ENCODE results near the gene DUSP1.

DUSP1 gene

GRCh38 chr5:172768098-172768572, 2.9 kb downstream of the DUSP1 start:
- TF ChIP-seq, protein P1, sequence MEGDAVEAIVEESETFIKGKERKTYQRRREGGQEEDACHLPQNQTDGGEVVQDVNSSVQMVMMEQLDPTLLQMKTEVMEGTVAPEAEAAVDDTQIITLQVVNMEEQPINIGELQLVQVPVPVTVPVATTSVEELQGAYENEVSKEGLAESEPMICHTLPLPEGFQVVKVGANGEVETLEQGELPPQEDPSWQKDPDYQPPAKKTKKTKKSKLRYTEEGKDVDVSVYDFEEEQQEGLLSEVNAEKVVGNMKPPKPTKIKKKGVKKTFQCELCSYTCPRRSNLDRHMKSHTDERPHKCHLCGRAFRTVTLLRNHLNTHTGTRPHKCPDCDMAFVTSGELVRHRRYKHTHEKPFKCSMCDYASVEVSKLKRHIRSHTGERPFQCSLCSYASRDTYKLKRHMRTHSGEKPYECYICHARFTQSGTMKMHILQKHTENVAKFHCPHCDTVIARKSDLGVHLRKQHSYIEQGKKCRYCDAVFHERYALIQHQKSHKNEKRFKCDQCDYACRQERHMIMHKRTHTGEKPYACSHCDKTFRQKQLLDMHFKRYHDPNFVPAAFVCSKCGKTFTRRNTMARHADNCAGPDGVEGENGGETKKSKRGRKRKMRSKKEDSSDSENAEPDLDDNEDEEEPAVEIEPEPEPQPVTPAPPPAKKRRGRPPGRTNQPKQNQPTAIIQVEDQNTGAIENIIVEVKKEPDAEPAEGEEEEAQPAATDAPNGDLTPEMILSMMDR (IDR thresholded peaks at IDR 0.05; ENCODE audit: low read depth, low read length) = no peak
- no peak for DNase-seq
- H3K36me3 ChIP-seq = peaks cover 26% of the 10 kb centered on the region
- H3K27ac ChIP-seq = no peak overlapping the region
- no peaks in the 10 kb centered on the region for H3K27me3 ChIP-seq (ENCODE audit: insufficient read depth, low read depth, severe bottlenecking)
- H3K4me3 ChIP-seq (ENCODE audit: low read depth, low read length) = no peak overlapping the region
- H3K9me3 ChIP-seq (ENCODE audit: severe bottlenecking) = no peaks in the 10 kb centered on the region

- H3K27me3 ChIP-seq (ENCODE audit: insufficient read depth, low read depth, severe bottlenecking) = no peaks in the 10 kb centered on the region
- TF ChIP-seq, protein P1 (IDR thresholded peaks at IDR 0.05; ENCODE audit: low read depth, low read length) = no peak
- DNase-seq = no peak
- peak overlapping the region; percentile 12 for H3K27ac ChIP-seq
- no peak overlapping the region for H3K4me3 ChIP-seq (ENCODE audit: low read depth, low read length)
- no peaks in the 10 kb centered on the region for H3K9me3 ChIP-seq (ENCODE audit: severe bottlenecking)
- peaks cover 26% of the 10 kb centered on the region for H3K36me3 ChIP-seq
These were observed 4.5 kb downstream of the DUSP1 start for GRCh38 chr5:172766287-172767108.

DNA sequence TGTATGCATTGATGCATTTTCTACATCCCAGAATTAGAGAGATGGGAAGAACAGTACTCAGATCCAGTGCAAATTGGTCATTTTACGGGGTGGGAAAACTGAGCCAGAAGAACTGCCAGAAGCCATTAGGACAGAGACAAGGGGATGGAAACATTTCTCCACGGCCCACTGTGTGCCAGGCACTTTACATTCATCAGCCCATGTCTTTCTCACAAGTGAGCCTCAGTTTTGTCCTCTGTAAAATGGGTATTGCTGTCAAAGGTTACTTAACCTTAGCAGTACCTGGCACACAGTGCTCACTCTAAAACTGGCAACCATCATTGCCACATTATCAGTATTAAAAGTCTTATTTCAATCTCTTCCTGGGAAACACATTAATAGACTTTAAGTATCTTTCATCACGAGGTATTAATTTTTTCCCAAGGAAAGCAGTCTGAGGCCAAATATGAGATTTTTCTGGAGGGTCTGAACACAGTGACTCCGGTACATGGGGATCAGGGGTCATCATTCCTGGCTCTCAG, 5.2 kb downstream of the DUSP1 start:
- no peaks in the 10 kb centered on the region for H3K27me3 ChIP-seq (ENCODE audit: insufficient read depth, low read depth, severe bottlenecking)
- no peak for DNase-seq
- peak overlapping the region; percentile 12 for H3K27ac ChIP-seq
- no peaks in the 10 kb centered on the region for H3K9me3 ChIP-seq (ENCODE audit: severe bottlenecking)
- H3K36me3 ChIP-seq = peaks cover 26% of the 10 kb centered on the region
- peak overlapping the region; percentile 55 for H3K4me3 ChIP-seq (ENCODE audit: low read depth, low read length)
- TF ChIP-seq, protein P1 (IDR thresholded peaks at IDR 0.05; ENCODE audit: low read depth, low read length) = no peak

DNA sequence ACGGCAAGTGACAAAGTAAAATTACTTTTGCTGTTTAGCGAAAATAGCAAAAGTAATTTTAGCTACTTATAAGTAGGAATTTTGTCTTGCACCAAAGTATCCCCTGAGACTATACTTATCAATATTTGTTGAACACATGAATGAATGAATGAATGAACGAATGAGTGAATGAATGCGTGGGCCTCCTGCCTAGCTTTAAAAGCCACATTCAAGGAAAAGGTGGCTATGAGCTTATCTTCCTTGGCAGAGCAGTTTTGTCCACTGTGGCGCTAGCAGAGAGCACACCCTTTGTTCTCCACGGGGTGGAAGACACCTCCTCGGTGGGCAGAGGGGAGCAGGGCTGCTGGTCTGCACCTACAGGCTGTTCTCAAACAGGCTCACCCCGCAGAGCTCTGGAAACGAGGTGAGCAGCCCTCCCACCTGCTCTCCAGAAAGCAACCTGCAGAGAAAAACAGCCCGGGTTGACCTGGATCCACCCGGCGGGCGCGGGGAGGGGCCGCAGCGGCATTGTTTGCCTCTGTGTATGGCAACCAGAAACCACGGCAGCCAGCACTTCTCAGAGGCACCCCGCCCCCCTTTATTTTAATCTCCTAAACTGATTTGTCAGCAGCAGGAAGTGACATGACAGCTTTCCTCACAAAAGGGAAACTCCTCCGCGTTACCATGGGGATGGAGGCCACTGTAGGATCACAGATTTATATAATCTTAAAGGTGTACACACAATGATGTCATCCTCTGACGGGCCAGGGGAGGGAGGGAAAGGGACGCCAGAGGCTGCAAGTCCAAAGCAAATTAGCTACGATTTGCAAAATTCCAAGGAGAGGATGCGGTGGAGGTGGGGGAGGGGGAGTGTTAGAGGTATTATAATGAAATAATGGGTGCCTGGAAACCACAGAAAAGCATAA, 5.9 kb downstream of the DUSP1 start:
- peak overlapping the region; percentile 71 for H3K27ac ChIP-seq
- peak overlapping the region; percentile 55 for H3K4me3 ChIP-seq (ENCODE audit: low read depth, low read length)
- no peaks in the 10 kb centered on the region for H3K27me3 ChIP-seq (ENCODE audit: insufficient read depth, low read depth, severe bottlenecking)
- DNase-seq = peak; percentile 97
- peaks cover 24% of the 10 kb centered on the region for H3K36me3 ChIP-seq
- TF ChIP-seq, protein P1 (IDR thresholded peaks at IDR 0.05; ENCODE audit: low read depth, low read length) = no peak
- H3K9me3 ChIP-seq (ENCODE audit: severe bottlenecking) = no peaks in the 10 kb centered on the region

DNA sequence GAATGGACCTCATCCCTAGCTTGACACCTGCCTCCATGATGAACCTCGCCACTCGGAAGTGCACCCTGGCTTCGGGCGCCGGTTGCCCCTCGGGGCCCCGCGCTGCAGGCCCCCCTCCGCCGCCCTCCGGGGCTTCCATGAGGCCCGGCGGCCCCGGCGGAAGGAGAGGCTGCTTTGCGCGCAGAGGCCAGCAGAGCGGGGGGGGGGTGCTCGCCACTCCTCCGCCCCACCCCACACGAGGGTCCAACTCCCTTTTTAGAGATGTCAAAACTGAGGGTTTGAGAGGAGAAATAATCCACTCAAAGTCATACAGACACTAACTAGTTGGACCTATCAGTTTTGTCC, 7.9 kb downstream of the DUSP1 start:
- H3K27ac ChIP-seq = no peak overlapping the region
- peaks cover 7% of the 10 kb centered on the region for H3K36me3 ChIP-seq
- H3K4me3 ChIP-seq (ENCODE audit: low read depth, low read length) = no peak overlapping the region
- no peaks in the 10 kb centered on the region for H3K9me3 ChIP-seq (ENCODE audit: severe bottlenecking)
- H3K27me3 ChIP-seq (ENCODE audit: insufficient read depth, low read depth, severe bottlenecking) = no peaks in the 10 kb centered on the region
- DNase-seq = no peak
- TF ChIP-seq, protein P1 (IDR thresholded peaks at IDR 0.05; ENCODE audit: low read depth, low read length) = no peak

All from WERI-Rb-1 (cell line).